ENCODE results near the gene RPA3.
"Not testable (repeated sequence)": the region's sequence is repeated elsewhere in the genome, so short reads cannot be mapped to it uniquely, and the experiment has no call there.

GRCh38 chr7:7679640-7680039, 38.8 kb downstream of the RPA3 start:
- TF ChIP-seq YY1 (IDR thresholded peaks at IDR 0.05; ENCODE audit: insufficient read depth, insufficient read length); ZNF274 (IDR thresholded peaks at IDR 0.05; ENCODE audit: low read depth, low read length): not testable (repeated sequence)
